T-helper 2 cell treated with Interferon-gamma antibody and Interleukin-4, amounts not matched to agents 100 ng/mL and 5 ng/mL, for 36 hours (primary cell): Measurements from ENCODE around the gene ZNF324. TPM values are rescaled to one million over a fixed set of nuclear protein-coding genes. Genes with fewer than 3 reads are reported as not detected.
"Not testable (repeated sequence)": the region's sequence is repeated elsewhere in the genome, so short reads cannot be mapped to it uniquely, and the experiment has no call there.

ENCODE experiments used
- intact Hi-C: fragments of 100-400 bp; cut with micrococcal nuclease; formaldehyde crosslinking; loops from one replicate; pipeline ENCODE4 v1.15.1; 2023
- total RNA-seq: library from RNA; stranded (reverse); gene quantifications from 2 replicates; pipeline ENCODE4 v1.2.3, GENCODE V29; 2022

ZNF324 gene
- total RNA-seq, 1 donor from 2014 or later, result 11.4 TPM

DNA sequence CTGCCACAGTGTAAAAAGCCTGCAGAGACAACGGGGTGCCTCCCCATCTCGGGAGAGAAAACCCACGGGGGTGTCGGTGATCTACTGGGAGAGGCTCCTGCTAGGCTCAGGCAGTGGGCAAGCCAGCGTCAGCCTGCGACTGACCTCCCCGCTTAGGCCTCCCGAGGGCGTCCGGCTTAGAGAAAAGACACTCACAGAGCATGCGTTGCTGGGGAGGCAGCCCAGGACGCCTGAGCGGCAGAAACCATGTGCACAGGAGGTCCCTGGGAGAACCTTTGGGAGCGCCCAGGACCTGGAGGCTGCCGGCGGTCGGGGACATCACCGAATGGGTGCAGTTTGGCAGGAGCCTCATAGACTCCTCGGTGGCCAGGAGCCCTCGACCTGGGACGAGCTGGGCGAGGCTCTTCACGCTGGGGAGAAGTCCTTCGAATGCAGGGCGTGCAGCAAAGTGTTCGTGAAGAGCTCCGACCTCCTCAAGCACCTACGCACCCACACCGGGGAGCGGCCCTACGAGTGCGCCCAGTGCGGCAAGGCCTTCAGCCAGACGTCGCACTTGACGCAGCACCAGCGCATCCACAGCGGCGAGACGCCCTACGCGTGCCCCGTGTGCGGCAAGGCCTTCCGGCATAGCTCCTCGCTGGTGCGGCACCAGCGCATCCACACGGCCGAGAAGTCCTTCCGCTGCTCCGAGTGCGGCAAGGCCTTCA is 4.1 kb downstream of the ZNF324 start:
- intact Hi-C loops, result not testable (repeated sequence)

DNA sequence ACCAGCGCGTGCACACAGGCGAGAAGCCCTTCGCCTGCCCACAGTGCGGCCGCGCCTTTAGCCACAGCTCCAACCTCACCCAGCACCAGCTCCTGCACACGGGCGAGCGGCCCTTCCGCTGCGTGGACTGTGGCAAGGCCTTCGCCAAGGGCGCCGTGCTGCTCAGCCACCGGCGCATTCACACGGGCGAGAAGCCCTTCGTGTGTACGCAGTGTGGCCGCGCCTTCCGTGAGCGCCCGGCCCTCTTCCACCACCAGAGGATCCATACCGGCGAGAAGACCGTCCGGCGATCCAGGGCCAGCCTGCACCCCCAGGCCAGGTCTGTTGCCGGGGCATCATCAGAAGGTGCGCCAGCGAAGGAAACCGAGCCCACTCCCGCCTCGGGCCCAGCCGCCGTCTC is 4.9 kb downstream of the ZNF324 start:
- intact Hi-C loops, result no loop called here

- intact Hi-C loops, result loop anchor here (2.0 kb wide), 3 partner anchors 33 to 73 kb away; partner anchors contain the start of genes ZNF132 and ZNF584
Observed at GRCh38 chr19:58473775-58474174, 6.9 kb downstream of the ZNF324 start.

GRCh38 chr19:58474291-58474996 is 7.6 kb downstream of the ZNF324 start:
- intact Hi-C loops, result loop anchor here (2.0 kb wide), 3 partner anchors 34 to 74 kb away; partner anchors contain the start of genes ZNF132 and ZNF584

GRCh38 chr19:58474997-58475713 is 8.3 kb downstream of the ZNF324 start:
- intact Hi-C loops, result loop anchor here (1.0 to 5.0 kb wide), 5 partner anchors 8 to 148 kb away; partner anchors contain the start of genes ZNF132, ZNF324, ZNF584 and ZSCAN22

- intact Hi-C loops, result loop anchor here (1.0 to 5.0 kb wide), 8 partner anchors 9 to 149 kb away; partner anchors contain the start of genes ZBTB45, ZNF132, ZNF324 and ZNF324B
Observed at GRCh38 chr19:58475714-58476497, 9.0 kb downstream of the ZNF324 start, which contains the start of gene ZNF446. Gene ZNF446, plus strand, starts transcription at chr19:58476352. Its CDS starts 867 bp downstream, at chr19:58477219.

- intact Hi-C loops, result loop anchor here (1.0 to 5.0 kb wide), 4 partner anchors 23 to 149 kb away; partner anchors contain the start of genes ZBTB45, ZNF324B and ZSCAN22
Observed at GRCh38 chr19:58476498-58477015, 9.7 kb downstream of the ZNF324 start.

- intact Hi-C loops, result loop anchor here (5.0 kb wide), 1 partner anchor 150 kb away; the partner anchor contains the start of gene ZSCAN22
Observed at GRCh38 chr19:58477130-58477529, 10.2 kb downstream of the ZNF324 start.

GRCh38 chr19:58477871-58478270 is 11.0 kb downstream of the ZNF324 start:
- intact Hi-C loops, result loop anchor here (5.0 kb wide), 1 partner anchor 151 kb away; the partner anchor contains the start of gene ZSCAN22

- intact Hi-C loops, result loop anchor here (5.0 kb wide), 1 partner anchor 152 kb away; the partner anchor contains the start of gene ZSCAN22
Observed at GRCh38 chr19:58479303-58479702, 12.4 kb downstream of the ZNF324 start.

DNA sequence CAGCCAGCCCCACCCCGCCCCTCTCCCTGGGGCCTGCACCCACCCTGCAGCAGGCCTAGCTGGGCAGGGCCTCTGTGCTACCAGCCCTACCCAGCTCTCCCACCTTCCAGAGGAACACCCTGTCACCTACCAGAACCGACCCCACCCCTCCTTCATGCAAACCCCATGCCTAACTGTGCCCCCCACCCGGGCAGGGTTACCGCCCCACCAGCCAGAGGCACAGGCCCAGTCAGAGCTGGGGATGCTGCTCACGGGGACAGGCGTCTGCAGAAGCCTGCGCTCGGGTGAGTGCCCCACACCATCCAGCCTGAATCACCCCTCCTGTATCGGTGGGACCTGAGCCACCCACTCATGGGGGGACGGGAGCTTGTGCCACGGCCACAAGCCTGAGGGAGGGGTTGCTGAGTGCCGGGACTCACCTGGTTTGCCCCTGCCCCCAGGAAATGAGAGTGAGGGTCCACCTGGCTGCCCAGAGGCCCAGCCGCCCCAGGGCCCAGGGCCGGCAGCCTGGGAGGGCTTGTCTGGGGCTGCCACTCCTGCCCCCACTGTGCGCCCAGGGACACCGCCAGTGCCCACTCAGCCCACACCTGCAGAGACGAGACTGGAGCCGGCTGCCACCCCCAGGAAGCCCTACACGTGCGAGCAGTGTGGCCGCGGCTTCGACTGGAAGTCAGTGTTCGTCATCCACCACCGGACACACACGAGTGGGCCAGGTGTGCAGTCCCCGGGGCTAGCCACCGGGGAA is 13.0 kb downstream of the ZNF324 start:
- intact Hi-C loops, result loop anchor here (5.0 kb wide), 1 partner anchor 153 kb away; the partner anchor contains the start of gene ZSCAN22

- intact Hi-C loops, result no loop called here
Observed at GRCh38 chr19:58480481-58480830, 13.6 kb downstream of the ZNF324 start.

DNA sequence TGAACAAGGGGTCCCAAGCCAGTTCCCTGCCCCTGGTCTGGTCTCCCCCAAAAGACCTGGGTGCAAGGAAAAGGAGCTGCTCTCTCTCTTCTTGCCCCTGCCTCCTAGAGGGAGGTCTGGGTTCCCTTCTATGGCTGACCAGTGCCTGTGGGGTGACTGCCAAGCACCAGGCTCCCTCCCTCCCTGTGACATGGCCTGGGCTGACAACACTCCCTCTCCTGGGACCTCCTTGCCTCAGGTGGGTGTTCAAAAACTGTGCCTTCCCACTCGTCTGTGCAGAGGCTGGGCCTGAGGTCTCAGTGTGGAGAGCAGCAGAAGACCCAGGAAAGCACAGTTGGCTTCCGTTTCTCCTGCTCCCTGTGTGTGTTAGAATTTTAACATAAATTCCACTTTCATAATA is 14.0 kb downstream of the ZNF324 start:
- intact Hi-C loops, result no loop called here

DNA sequence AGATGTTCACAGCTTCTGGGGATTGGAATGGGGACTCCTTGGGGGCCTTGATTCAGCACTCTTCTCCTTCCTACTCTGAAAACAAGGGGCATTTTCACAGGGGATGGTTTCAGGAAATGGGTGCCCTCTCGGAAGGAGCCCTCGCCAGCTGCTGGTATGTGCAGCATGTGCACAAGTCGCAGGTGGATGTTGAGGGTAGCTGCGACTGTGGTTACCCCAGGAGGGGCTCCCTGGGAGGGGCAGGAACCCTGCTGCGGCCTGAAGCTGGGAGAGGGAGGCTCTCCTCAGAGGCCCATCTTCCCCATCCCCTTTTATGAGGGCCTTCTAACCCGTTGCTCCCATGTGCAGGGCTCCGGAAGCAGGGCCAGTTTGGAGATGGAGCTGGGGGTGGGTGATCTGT is 15.5 kb downstream of the ZNF324 start:
- intact Hi-C loops, result no loop called here

- intact Hi-C loops, result no loop called here
Observed at GRCh38 chr19:58483776-58484175, 16.9 kb downstream of the ZNF324 start.

DNA sequence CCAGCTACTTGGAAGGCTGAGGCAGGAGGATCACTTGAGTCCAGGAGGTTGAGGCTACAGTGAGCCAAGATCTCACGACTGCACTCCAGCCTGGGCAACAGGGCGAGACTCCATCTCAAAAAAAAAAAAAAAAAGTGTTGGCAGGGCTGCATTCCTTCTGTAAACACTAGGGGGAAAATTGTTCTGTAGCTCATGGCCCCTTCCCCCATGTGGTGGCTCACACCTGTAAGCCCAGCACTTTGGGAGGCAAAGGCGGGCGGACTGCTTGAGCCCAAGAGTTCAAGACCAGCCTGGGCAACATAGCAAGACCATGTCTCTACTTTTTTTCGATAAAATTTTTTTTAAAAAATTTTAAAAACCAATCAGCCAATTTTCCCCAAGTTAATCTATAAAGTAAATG is 17.5 kb downstream of the ZNF324 start:
- intact Hi-C loops, result not testable (repeated sequence)

DNA sequence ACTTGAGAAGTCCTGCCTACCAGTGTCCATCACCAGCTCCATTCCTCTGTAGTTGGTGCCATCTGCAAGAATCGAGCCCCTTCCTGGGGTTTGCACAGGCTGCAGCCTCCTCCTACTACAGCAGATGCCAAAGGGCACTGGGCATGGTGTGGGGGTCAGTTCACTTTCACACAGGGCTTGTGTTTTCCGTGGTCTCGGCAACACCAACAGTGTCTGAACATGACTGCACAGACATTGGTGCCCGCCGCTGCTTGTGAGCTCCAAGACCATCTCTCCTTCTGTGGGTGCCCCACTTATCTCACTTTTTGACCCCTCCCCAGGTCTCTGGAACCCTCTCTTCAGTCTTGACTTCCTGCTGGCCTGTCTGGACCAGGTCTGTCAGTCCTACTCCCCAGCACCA is 24.5 kb downstream of the ZNF324 start:
- intact Hi-C loops, result no loop called here

DNA sequence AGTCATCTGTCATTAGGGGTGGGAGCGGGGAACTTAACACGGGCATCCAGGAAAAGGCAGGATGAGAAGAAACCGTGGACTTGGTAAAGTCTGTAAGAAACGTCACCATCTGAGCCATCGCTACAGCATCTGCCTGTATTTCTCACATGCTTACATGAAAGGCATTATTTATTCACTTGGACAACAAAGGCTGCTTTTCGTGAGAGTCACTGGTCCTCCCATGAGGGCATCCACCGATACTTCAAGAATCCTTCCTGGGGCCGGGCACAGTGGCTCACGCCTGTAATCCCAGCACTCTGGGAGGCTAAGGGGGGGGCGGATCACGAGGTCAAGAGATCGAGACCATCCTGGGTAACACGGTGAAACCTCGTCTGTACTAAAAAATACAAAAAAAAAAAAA is 25.4 kb downstream of the ZNF324 start:
- intact Hi-C loops, result no loop called here

DNA sequence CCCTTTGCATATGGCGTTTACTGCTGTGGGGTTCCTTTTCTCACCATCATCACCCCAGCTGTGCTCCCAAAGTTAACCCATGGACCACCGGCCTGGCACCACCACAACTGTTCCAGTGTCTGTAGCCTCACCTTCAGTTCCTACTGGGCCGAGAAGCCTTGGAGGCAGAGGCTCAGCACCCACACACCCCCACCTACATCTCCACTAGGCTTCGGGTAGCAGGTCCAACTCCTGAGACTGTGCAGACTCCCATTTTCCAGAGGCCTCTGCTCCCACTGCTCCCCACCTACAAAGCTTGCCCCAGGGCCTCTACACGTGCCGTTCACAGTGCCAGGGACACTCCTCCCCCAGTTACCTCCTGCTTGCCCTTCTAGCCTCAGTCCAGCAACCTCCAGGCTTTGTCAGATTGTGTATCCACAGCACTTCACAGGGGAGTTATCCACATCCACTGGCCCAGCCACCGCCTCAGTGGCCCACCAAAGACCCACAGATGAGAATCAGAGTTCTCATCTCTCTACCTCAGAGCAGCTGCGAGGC is 30.8 kb downstream of the ZNF324 start:
- intact Hi-C loops, result loop anchor here (2.0 kb wide), 1 partner anchor 17 kb away; no protein-coding TSS in a partner anchor
